GM21723 (cell line): ENCODE results near the gene TAS2R8.

Experiments used
- ATAC-seq: cut with Tn5 transposase; IDR thresholded peaks from one replicate; pipeline ENCODE4 v1.9.1; 2021; ENCODE audit warnings: mild to moderate bottlenecking, moderate library complexity; ENCODE audit not compliant: unreplicated experiment

Gene TAS2R8

GRCh38 chr12:10756194-10756593 lies 50.9 kb downstream of the TAS2R8 start:
- no peak for ATAC-seq
